ENCODE results near the gene RCC2.

The RCC2 gene

GRCh38 chr1:17370618-17371017 lies 68.9 kb downstream of the RCC2 start:
- peak; percentile 18 for DNase-seq

GRCh38 chr1:17369466-17369865 lies 70.0 kb downstream of the RCC2 start:
- DNase-seq, result no peak

- no peak for DNase-seq
These were observed 74.2 kb downstream of the RCC2 start for GRCh38 chr1:17365293-17365692.

- no peak for DNase-seq
These were observed 75.7 kb downstream of the RCC2 start for GRCh38 chr1:17363771-17364170.

GRCh38 chr1:17363351-17363750 lies 76.1 kb downstream of the RCC2 start:
- no peak for DNase-seq

GRCh38 chr1:17361687-17362086 lies 77.8 kb downstream of the RCC2 start:
- DNase-seq, result peak; percentile 50

GRCh38 chr1:17360272-17360956 lies 79.1 kb downstream of the RCC2 start:
- DNase-seq, result no peak

GRCh38 chr1:17359808-17360207 lies 79.7 kb downstream of the RCC2 start:
- no peak for DNase-seq

GRCh38 chr1:17359031-17359430 lies 80.4 kb downstream of the RCC2 start:
- DNase-seq, result no peak

GRCh38 chr1:17358557-17358956 lies 80.9 kb downstream of the RCC2 start:
- DNase-seq, result no peak

Measured in NCI-H526 treated with DMSO at 0.1 percent for 48 hours (cell line).